Coronary artery (tissue), 2 donors: ENCODE data around the gene BBS9.
"Not testable (repeated sequence)": the region's sequence is repeated elsewhere in the genome, so short reads cannot be mapped to it uniquely, and the experiment has no call there.

ENCODE experiments used
- DNase-seq: peaks from one replicate; pipeline ENCODE4 v3.0.0-alpha.2; 2017; ENCODE audit warnings: low spot score
- H3K27ac ChIP-seq, 2 donors: fragments of 200-600 bp; sonication (generic); one replicate each; pipeline ENCODE4 v1.5.1; 2016 to 2019
- H3K4me3 ChIP-seq: fragments of 200-600 bp; sonication (generic); 2 replicates; pipeline ENCODE4 v1.5.1; 2016; ENCODE audit warnings: mild to moderate bottlenecking, moderate library complexity
- TF ChIP-seq, protein P1 (sequence below): fragments of 200-600 bp; sonication (generic); IDR thresholded peaks from one replicate; pipeline ENCODE4 v1.5.1; 2019; ENCODE audit warnings: antibody characterized with exemption

Gene BBS9

DNA sequence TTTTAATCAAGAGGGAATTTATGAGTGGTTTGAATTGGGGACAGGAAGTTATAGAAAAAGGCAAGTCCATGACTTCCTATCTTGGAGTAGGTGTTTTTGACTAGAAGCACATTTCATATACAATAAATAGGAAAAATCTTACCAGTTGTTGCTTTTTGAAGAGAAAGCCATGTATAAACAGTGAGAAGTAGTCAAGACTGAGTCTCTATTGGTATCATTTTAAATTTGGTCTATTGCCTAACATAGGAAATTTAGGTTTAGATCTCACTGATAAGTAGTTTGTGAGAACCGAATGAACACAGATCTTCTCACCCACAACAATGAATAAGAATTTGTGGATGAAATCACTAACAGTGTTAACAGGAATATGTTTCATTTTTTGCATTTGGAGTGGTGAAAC, 387.2 kb downstream of the BBS9 start:
- Histone ChIP-seq H3K4me3 (no peak overlapping the region), H3K27ac (no peak overlapping the region)
- DNase-seq: no peak
- TF ChIP-seq, protein P1, sequence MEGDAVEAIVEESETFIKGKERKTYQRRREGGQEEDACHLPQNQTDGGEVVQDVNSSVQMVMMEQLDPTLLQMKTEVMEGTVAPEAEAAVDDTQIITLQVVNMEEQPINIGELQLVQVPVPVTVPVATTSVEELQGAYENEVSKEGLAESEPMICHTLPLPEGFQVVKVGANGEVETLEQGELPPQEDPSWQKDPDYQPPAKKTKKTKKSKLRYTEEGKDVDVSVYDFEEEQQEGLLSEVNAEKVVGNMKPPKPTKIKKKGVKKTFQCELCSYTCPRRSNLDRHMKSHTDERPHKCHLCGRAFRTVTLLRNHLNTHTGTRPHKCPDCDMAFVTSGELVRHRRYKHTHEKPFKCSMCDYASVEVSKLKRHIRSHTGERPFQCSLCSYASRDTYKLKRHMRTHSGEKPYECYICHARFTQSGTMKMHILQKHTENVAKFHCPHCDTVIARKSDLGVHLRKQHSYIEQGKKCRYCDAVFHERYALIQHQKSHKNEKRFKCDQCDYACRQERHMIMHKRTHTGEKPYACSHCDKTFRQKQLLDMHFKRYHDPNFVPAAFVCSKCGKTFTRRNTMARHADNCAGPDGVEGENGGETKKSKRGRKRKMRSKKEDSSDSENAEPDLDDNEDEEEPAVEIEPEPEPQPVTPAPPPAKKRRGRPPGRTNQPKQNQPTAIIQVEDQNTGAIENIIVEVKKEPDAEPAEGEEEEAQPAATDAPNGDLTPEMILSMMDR: no peak

DNA sequence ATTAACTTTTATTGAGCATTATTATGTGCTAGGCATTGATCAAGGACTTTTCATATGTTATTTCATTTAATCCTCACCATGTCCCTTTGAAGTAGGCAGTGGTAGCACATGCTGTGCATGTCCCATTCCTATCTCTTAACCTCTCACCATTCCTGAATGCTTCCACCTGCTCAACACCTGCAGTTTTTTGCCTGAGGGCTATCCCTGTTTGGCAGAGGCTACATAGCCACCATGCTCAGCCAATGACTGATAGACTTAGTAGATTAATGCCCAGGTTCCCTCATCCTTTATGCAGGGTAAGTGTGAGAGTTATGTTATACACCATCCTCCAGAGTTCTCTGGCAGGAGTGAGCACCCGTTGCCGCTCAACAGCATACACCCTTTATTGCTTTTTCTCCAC, 387.8 kb downstream of the BBS9 start:
- no peak for DNase-seq
- TF ChIP-seq, protein P1: no peak

DNA sequence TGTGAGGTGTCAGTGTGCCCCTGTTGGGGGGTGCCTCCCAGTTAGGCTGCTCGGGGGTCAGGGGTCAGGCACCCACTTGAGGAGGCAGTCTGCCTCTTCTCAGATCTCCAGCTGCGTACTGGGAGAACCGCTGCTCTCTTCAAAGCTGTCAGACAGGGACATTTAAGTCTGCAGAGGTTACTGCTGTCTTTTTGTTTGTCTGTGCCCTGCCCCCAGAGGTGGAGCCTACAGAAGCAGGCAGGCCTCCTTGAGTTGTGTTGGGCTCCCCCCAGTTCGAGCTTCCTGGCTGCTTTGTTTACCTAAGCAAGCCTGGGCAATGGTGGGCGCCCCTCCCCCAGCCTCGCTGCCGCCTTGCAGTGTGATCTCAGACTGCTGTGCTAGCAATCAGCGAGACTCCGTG, 397.6 kb downstream of the BBS9 start:
- DNase-seq, H3K27ac ChIP-seq, H3K4me3 ChIP-seq: not testable (repeated sequence)

More for the DNA sequence above, 387.8 kb downstream of the BBS9 start:
- no peak overlapping the region for H3K27ac ChIP-seq
- H3K4me3 ChIP-seq: no peak overlapping the region

DNA sequence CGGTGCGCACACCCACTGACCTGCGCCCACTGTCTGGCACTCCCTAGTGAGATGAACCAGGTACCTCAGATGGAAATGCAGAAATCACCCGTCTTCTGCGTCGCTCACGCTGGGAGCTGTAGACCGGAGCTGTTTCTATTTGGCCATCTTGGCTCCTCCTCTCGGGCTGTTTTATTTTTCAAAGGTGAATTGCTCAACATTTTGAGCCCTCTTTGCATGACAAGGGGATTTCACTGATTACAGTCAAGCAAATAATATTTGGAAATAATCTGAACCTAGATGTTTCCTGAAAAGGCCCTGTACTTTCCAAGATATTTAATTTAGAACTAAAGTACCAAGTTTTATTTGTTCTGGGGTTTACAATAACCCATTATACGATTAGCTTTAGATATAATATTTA, 398.2 kb downstream of the BBS9 start:
- not testable (repeated sequence) for H3K27ac ChIP-seq, H3K4me3 ChIP-seq, DNase-seq

DNA sequence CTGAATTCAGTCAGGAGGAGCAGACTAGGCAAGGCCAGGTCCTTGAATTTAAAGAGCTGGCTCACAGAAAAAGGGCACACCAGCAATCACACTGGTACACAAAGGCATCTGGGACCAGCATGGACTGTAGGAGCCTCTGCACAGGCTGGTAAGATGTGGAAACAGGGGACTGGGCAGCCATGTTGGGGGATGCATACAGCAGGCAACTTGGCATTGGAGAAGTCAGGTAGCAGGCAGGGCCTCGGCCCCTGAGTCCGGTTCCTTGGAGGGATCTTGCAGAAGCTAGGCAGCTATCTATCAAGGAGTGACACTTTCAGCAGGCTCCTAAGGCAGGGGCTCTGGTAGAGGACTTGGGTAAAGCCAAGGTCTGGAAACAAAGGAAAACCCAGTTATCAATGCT, 399.7 kb downstream of the BBS9 start:
- no peak overlapping the region for H3K27ac ChIP-seq
- H3K4me3 ChIP-seq: no peak overlapping the region
- TF ChIP-seq, protein P1: no peak
- no peak for DNase-seq

DNA sequence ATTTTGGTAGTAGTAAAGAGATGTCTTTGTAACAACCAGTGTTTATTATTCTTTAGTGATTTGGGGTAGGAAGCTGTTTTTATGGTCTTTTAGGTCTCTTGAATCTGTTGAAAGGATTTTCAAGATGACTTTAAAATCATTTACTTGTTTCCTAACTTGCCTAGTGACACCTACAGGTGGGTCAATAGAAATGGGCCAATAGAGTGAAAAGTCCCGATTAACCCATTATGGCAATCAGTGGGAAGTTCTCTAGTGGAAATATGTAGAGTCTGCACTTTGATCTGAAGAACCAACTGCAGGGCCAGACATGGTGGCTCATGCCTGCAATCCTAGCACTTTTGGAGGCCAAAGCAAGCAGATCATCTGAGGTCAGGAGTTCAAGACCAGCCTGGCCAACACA, 401.3 kb downstream of the BBS9 start:
- no peak for DNase-seq
- TF ChIP-seq, protein P1: no peak
- Histone ChIP-seq H3K27ac (no peak overlapping the region), H3K4me3 (no peak overlapping the region)

DNA sequence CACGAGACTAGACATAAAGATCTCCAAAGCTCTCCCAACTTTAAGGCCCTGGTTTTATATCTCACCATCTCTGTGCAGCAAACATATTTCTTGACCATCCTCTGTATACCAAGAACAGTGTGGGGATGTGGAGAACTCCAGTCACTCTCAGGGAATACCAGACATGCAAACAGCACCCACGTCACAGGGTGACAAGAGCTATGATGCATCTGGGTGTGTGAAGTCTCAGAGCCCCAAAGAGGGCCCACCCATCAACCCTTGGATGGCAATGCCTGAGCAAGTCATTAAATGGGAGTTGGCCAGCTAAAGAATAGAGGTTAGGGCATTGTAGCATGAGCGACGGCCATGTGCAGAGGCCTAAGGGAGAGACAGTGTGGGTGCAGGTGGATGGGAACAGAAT, 402.5 kb downstream of the BBS9 start:
- Histone ChIP-seq H3K4me3 (no peak overlapping the region), H3K27ac (no peak overlapping the region)
- DNase-seq: no peak
- TF ChIP-seq, protein P1: no peak

DNA sequence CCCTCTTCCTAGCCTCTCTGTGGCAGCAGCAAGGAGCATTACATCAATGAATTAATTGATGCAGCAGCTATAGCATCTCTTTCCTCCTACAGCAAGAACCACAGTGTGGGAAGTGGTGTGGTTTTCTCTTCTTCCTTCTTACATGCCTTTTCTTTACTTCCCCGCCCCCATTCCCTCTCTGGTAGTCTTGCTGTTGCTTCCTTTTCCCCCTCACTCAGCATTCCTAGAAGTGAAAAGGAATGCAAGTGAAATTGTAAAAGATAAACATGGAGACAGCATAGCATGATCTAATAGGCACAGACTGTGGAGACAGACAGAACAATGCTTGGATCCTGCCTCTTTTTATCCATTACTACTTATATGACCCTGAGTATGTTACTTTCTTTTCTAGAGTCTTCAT, 405.5 kb downstream of the BBS9 start:
- H3K4me3 ChIP-seq: no peak overlapping the region
- TF ChIP-seq, protein P1: no peak
- no peak overlapping the region for H3K27ac ChIP-seq
- no peak for DNase-seq
